Peyer's patch (tissue), 4 donors: Measurements from ENCODE around the gene GPATCH11.

Experiments
- CTCF ChIP-seq, 6 experiments: fragments of 450-650 bp in 4 of 6; fragments of 200-600 bp in 2 of 6; sonication (generic) in 1 of 6; IDR thresholded peaks; one replicate each; pipeline ENCODE4 v1.5.1; 2017 to 2019; ENCODE audit warnings: antibody characterized with exemption in 6 of 6, mild to moderate bottlenecking in 3 of 6, moderate library complexity in 1 of 6
- POLR2A ChIP-seq, 2 donors: fragments of 450-650 bp; IDR thresholded peaks; one replicate each; pipeline ENCODE4 v1.5.1; 2017; ENCODE audit warnings: antibody characterized with exemption in 2 of 2, mild to moderate bottlenecking in 2 of 2, moderate library complexity in 2 of 2

DNA sequence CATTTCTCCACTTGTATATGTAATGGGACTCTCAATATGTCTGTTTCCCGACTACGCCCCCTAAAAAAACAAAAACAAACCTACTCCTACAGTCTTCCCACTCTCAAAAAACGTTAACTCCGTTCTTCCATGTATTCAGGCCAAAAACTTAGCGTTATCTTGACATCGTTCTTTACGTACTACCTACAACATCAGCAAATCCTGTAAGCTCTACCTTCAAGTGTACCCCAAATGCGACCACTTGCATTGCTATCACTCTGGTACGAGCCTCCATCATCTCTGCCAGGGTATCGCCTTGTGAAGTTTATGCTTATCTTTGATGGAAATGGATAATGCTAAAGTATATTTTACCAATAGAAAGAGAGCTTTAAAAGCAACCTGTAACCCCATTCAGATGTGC lies 479 bp downstream of the GPATCH11 start:
- TF ChIP-seq CTCF (IDR thresholded peaks at IDR 0.05) = no peak
- no peak for TF ChIP-seq POLR2A (IDR thresholded peaks at IDR 0.05)
